ENCODE measurements around the gene MPDU1. TPM values are rescaled to one million over a fixed set of nuclear protein-coding genes. Genes with fewer than 3 reads are reported as not detected.

The MPDU1 gene
- total and polyA plus RNA-seq, 10 of the 15 experiments (the other 5 are each of a cell fraction or from before 2014, with no cell fraction given) = 3.6 to 138 (median 78.9) TPM

DNA sequence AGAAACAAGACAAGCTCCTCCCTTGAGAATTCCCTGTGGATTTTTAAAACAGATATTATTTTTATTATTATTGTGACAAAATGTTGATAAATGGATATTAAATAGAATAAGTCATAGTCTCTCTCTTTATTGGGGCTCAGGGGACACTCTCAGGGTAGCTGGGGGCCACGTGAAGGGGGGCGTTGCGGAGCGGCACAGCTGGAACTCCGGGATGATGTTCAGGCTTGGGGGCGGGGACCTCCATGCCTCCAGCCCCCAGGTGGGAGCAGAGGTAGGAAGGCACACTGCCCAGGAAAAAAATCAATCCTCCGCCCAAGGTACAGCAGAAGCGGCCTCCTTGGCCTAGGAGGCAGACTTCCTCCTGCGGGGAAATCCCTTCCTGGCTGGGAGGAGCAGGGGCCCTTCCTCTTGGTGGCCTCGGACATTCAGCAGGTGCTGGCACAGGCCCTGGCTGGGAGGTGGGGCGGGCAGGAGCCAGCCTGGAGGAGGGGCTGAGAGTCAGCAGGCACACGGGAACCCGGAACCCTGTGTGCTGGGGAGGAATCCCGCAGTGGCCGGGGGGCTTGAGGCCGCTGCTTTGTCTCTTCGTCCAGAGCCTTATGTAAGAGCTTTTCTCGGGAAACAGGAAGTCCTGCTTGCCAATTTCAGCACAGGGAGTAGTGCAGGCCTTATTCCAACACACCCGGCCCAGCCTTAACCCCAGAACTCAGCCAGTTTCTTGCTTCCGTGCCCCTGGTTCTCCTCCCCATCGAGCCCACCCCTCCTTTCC lies 25.7 kb upstream of the MPDU1 start (continued):
- TF ChIP-seq SIN3A (IDR thresholded peaks at IDR 0.05; ENCODE audit: low read depth, low read length) = no peak
- no peak for TF ChIP-seq RAD21 (IDR thresholded peaks at IDR 0.05; ENCODE audit: insufficient read depth, low read depth, low read length)
- TF ChIP-seq NR2F1 (conservative IDR thresholded peaks at IDR 0.05) = peak; percentile 22; the same call in 1 of the 2 replicates
- TF ChIP-seq PBX3 (IDR thresholded peaks at IDR 0.05; ENCODE audit: insufficient replicate concordance, low read depth, low read length) = no peak
- peak; percentile 63; the same call in 1 of the 2 replicates for TF ChIP-seq TCF3 (IDR thresholded peaks at IDR 0.05; ENCODE audit: borderline replicate concordance, insufficient read depth, low read depth, low read length)
- TF ChIP-seq MTA2 (IDR thresholded peaks at IDR 0.05; ENCODE audit: low read depth) = peak; percentile 42; the same call in 1 of the 2 replicates
- no peak for TF ChIP-seq NR2C1 (IDR thresholded peaks at IDR 0.05)
- TF ChIP-seq NRF1 (conservative IDR thresholded peaks at IDR 0.05; ENCODE audit: low read depth, low read length) = no peak
- TF ChIP-seq GATAD2B (conservative IDR thresholded peaks at IDR 0.05; ENCODE audit: low read depth) = no peak; the same call in none of the 2 replicates
- TF ChIP-seq NKRF (conservative IDR thresholded peaks at IDR 0.05) = no peak
- no peak for TF ChIP-seq ZNF622 (IDR thresholded peaks at IDR 0.05)
- TF ChIP-seq, protein P1, sequence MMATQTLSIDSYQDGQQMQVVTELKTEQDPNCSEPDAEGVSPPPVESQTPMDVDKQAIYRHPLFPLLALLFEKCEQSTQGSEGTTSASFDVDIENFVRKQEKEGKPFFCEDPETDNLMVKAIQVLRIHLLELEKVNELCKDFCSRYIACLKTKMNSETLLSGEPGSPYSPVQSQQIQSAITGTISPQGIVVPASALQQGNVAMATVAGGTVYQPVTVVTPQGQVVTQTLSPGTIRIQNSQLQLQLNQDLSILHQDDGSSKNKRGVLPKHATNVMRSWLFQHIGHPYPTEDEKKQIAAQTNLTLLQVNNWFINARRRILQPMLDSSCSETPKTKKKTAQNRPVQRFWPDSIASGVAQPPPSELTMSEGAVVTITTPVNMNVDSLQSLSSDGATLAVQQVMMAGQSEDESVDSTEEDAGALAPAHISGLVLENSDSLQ (IDR thresholded peaks at IDR 0.05) = no peak
- peak; percentile 67 for TF ChIP-seq EED (IDR thresholded peaks at IDR 0.05; ENCODE audit: low read depth)
- TF ChIP-seq TBL1XR1 (IDR thresholded peaks at IDR 0.05; ENCODE audit: low read depth, low read length) = no peak
- no peak for TF ChIP-seq NFXL1 (IDR thresholded peaks at IDR 0.05; ENCODE audit: borderline replicate concordance)
- TF ChIP-seq RB1 (IDR thresholded peaks at IDR 0.05; ENCODE audit: borderline replicate concordance) = no peak
- no peak for TF ChIP-seq WRNIP1 (IDR thresholded peaks at IDR 0.05; ENCODE audit: borderline replicate concordance, low read depth, low read length)
- TF ChIP-seq MXI1 (IDR thresholded peaks at IDR 0.05; ENCODE audit: low read depth, low read length) = peak; percentile 36; the same call in 1 of the 2 replicates
- no peak for TF ChIP-seq ZNF24 (IDR thresholded peaks at IDR 0.05)
- no peak for TF ChIP-seq GABPA (IDR thresholded peaks at IDR 0.05; ENCODE audit: low read depth)
- TF ChIP-seq HDAC2 (IDR thresholded peaks at IDR 0.05) = no peak
- TF ChIP-seq, protein P2, sequence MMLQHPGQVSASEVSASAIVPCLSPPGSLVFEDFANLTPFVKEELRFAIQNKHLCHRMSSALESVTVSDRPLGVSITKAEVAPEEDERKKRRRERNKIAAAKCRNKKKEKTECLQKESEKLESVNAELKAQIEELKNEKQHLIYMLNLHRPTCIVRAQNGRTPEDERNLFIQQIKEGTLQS (IDR thresholded peaks at IDR 0.05; ENCODE audit: borderline replicate concordance, extremely low read depth, low read depth, low read length) = no peak
- TF ChIP-seq, protein P3, sequence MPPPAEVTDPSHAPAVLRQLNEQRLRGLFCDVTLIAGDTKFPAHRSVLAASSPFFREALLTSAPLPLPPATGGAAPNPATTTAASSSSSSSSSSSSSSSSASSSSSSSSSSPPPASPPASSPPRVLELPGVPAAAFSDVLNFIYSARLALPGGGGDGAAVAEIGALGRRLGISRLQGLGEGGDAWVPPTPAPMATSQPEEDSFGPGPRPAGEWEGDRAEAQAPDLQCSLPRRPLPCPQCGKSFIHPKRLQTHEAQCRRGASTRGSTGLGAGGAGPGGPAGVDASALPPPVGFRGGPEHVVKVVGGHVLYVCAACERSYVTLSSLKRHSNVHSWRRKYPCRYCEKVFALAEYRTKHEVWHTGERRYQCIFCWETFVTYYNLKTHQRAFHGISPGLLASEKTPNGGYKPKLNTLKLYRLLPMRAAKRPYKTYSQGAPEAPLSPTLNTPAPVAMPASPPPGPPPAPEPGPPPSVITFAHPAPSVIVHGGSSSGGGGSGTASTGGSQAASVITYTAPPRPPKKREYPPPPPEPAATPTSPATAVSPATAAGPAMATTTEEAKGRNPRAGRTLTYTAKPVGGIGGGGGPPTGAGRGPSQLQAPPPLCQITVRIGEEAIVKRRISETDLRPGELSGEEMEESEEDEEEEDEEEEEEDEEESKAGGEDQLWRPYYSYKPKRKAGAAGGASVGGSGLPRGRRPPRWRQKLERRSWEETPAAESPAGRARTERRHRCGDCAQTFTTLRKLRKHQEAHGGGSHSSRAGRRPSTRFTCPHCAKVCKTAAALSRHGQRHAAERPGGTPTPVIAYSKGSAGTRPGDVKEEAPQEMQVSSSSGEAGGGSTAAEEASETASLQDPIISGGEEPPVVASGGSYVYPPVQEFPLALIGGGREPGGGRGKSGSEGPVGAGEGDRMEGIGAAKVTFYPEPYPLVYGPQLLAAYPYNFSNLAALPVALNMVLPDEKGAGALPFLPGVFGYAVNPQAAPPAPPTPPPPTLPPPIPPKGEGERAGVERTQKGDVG (CRISPR knock-in tag; IDR thresholded peaks at IDR 0.05) = no peak

All from GM12878 (cell line).